ENCODE data around the gene AQP11.
"Not testable (repeated sequence)": the region's sequence is repeated elsewhere in the genome, so short reads cannot be mapped to it uniquely, and the experiment has no call there.

AQP11 gene, protein sequence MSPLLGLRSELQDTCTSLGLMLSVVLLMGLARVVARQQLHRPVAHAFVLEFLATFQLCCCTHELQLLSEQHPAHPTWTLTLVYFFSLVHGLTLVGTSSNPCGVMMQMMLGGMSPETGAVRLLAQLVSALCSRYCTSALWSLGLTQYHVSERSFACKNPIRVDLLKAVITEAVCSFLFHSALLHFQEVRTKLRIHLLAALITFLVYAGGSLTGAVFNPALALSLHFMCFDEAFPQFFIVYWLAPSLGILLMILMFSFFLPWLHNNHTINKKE

GRCh38 chr11:77589521-77590193 is at the start of gene AQP11:
AQP11 (plus strand) TSS chr11:77589953; CDS start chr11:77589993, 40 bp downstream.
- DNase-seq: peak; percentile 60

GRCh38 chr11:77542296-77542695 is 47.5 kb upstream of the AQP11 start:
- DNase-seq: no peak

GRCh38 chr11:77547047-77547836 is 42.5 kb upstream of the AQP11 start:
- no peak for DNase-seq

DNA sequence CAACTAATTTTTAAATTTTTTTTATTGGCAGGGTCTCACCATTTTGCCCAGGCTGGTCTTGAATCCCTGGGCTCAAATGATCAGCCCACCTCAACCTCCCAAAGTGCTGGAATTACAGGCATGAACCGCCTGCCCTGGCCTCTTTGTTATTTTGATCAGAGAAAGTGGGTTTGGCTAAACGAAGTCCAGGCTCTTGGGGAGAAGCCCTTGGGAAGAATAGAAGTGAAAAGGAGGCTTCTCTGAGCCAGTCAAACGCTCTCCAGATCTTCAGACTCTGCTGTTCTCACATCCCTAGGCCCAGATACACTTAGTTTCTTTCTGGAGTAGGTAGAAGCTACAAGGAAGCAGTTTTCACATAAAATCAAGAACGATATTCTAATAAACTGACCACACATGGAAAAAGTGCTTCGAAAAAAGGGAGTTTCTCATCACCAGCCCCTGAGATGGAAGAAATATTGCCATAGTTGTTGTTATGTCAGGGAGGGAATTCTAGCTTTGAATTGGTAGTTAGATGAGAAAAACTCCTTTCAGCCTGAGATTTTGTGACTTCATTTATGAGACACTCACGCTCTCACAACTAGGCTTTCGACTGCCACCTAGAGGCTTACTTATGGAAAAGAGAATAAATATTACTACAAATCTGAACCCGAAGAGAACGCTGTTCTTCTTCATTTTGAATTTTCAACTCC is 41.7 kb upstream of the AQP11 start:
- peak; percentile 72 for DNase-seq

- no peak for DNase-seq
Observed at GRCh38 chr11:77548552-77549445, 41.0 kb upstream of the AQP11 start.

GRCh38 chr11:77551426-77551825 is 38.3 kb upstream of the AQP11 start:
- DNase-seq: not testable (repeated sequence)

DNA sequence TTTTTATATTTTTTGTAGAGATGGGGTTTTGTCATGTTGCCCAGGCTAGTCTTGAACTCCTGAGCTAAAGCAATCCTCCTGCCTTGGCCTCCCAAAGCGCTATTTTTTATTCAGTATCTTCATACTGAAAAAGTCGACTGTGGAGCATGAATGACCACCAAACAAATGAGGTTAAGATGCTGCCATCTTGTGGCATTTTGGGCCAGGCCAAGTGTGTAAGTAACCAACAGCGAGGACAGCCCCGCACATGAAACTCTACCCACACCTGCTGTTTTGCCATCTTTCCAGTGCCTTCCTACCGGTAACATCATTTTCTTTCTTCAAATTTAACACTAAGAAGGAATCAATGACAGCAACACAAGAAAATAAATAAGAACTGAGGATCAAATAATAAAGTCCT is 32.2 kb upstream of the AQP11 start:
- no peak for DNase-seq

DNA sequence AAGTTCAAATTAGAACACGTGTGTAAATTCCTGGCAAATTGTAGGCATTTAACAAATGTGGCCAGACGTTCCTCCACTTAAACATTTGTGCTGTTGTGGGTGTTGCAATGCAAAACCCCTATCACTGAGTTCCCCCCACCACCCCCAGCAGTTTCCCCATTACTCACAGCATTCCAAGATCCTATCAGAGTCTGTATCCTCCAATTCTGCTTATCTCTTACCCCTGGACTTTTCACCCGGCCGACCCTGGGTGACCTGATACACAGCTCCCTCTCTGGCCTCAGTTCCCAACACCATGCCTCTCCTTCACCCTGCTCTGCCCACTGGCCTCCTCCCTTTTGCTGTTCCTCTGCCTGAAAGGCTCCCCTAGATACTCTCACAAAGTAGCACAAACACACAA is 31.4 kb upstream of the AQP11 start:
- DNase-seq: no peak

DNA sequence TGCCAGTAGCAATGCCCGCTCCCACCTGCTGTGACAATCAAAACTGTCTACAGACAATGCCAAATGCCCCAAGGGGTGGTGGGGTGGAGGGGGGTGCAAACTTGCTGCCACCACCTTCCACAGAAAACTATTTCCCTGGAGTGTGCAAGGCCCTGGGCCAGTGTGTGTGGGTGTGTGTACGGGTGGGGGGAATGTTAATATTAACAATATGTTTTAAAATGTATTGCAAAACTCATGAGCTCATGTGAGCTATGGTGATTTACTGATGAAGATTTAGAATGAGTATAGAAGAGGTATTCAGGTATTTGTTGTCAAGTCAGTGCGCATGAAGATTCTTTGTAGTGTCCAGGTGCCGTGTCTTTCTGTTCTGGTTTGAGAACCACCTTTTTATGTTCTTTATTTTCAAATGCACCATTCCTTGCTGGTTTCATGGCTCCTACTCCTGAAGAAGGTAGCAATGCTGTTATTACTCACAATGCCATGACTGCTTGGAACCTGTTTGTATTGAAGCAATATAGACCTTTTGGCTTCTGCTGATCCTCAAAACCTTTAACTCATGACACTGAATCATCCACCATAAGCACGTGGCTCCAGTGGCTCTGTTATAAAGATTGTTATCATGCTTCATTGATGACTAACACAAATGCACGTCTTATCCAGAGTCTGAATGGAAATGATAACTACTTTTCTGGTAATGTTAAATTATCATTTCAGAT is 29.9 kb upstream of the AQP11 start:
- no peak for DNase-seq

DNA sequence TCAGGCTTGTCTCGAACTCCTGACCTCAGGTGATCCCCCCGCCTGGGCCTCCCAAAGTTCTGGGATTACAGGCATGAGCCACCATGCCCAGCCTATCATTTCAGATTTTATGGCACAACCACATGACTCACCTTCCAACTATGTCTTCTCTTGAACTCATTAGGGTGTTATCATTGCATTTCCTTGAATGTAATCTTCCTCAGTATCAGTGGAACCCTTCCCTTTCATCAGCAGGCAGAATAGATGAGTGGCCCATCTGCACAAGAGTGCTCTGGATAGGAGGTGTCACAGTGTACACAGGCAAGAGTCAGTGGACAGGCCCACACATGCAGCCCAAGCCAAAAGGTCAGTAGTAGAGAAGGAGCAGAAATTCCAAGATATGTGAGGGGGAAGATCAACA is 29.1 kb upstream of the AQP11 start:
- no peak for DNase-seq

GRCh38 chr11:77561257-77561656 is 28.5 kb upstream of the AQP11 start:
- DNase-seq: no peak

GRCh38 chr11:77568306-77568705 is 21.4 kb upstream of the AQP11 start:
- no peak for DNase-seq

DNA sequence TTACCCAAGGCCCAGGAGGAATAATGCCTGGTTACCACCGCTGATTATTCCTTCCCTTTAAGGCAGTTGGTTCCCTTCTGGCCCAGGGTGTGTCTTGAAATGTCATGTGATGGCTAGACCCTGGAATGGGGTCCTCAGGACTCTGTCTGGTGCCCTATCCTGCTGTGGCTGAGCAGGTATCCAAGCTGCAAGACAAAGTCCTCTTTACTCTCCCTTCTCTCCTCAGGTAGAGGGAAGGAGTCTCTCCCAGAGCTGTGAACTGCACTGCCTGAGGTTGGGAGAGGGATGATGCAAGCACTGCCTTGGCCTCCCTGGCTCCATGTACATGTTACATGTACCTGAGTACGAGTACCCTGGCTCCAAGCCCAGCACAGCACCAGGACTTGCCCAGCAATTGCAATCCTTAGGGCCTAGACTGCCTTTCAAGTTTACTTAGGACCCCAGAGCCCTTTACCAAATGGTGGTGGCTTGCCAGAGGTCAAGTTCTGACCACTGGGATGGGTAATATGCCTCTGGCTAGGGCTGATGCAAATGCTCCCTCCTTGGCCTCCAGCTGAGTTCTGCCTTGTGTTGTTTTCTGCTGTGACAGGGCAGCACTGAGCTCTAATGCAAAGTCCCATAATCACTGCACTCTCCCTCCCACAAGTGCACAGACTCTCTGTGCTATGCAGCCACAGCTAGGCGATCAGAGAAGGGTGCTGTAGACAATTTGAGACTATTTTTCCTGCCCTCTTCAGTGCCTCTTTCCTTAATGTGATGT is 20.7 kb upstream of the AQP11 start:
- DNase-seq: no peak

DNA sequence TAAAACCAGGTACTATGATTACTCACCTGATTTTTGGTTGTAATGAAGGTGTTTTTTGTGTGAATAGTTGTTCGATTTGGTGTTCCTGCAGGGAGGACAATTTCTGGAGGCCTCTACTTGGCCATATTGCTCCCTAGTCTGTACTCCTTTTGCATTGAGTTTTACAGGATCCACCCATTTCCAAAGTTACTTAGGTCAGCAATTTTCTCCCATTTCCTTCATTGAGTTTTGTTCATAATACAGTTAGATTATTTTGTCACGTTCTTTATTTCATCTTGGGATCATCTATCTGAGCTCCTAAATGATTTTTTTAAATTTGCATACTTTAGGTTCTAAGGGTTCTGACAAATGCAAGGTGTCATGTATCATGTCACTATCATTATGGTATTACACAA is 20.1 kb upstream of the AQP11 start:
- no peak for DNase-seq

DNA sequence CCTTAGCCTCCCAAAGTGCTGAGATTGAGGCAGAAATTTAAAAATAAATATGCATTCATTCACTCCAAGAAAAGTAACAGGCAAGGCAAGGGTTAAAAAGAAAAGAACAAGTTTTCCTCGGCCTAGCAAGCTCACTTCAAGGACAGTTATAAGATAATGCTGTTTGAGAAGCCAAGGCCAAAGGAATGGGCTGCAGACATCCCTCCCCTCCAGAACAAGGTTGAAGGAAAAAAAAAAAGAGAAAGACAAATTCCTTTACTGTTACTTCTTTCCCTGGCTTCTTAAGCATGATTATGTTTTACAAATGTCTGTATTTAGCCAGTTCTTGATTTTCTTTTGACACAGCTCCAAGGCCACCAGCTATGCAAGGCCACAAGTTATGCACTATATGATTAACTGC is 18.9 kb upstream of the AQP11 start:
- DNase-seq: not testable (repeated sequence)

- DNase-seq: not testable (repeated sequence)
Observed at GRCh38 chr11:77575428-77575827, 14.3 kb upstream of the AQP11 start.

DNA sequence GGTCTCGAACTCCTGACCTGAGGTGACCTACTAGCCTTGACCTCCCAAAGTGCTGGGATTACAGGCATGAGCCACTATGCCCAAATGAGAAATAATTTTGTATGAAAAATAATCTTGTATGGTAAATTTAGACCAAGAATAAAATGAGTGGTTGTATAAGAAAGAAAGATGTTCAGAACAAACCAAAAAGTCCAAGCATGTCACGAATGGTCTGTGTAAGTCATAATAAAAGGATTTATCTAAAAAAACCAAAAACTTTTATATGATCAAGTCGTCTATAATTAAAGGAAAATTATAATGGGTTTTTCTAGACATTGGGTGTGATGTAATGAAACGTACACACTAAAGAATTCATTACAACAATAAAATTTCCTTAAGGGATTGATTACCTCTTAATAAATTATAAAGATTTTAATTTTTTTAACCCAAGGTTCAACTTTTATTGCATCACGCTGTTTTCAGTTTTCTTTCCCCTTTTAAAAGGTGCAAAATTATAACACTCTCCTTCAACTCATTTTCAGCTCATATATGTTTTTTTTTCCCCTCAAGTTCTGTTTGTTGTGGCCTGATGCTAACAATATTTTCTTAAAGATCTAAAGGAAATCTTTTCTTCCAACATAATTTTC is 8.9 kb upstream of the AQP11 start:
- DNase-seq: no peak

DNA sequence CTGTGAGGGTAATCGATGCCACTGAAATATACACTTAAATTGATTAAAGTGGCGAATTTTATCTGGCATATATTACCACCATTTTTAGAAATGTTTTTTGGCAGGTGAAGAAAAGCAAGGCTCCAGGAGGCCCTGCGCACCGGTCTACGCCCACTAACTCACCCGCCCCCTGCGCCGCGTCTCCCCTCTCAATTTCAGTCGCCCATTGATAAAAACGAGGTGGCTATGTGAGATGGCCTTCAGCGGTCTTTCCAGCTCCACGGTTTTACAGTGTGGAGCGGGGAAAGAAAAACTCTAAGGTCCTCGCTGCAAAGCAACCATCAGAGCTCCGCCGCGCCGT is 602 bp upstream of the AQP11 start:
- DNase-seq: no peak

- DNase-seq: no peak
Observed at GRCh38 chr11:77590194-77590782, 535 bp downstream of the AQP11 start.

GRCh38 chr11:77592727-77593126 is 3.0 kb downstream of the AQP11 start:
- DNase-seq: no peak

All from amniotic stem cell (primary cell).